GM12872 (cell line): ENCODE data around the gene OR2K2.

Experiments
- TF ChIP-seq, protein P1 (sequence below): IDR thresholded peaks from 3 replicates; pipeline ENCODE4 v1.5.1; 2011; ENCODE audit warnings: low read depth, mild to moderate bottlenecking, low read length, moderate library complexity; ENCODE audit not compliant: insufficient read depth

OR2K2 gene

DNA sequence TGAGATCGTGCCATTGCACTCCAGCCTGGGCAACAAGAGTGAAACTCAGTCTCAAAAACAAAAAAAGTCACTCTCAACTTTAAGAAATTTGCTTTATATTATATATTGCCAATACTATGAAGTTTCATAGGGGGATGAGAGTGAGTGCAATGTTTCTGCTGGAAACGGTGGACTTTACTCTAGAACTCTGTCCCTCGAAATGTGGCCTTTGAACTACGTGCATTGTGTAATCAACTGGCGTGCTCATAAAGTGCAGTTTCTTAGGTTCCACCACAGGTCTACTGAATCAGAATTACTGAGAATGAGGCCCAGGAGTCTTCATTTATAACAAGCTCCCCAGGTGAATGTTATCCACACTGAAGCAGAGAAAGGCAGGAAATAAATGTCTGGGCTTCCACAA, 24.1 kb downstream of the OR2K2 start:
- TF ChIP-seq, protein P1, sequence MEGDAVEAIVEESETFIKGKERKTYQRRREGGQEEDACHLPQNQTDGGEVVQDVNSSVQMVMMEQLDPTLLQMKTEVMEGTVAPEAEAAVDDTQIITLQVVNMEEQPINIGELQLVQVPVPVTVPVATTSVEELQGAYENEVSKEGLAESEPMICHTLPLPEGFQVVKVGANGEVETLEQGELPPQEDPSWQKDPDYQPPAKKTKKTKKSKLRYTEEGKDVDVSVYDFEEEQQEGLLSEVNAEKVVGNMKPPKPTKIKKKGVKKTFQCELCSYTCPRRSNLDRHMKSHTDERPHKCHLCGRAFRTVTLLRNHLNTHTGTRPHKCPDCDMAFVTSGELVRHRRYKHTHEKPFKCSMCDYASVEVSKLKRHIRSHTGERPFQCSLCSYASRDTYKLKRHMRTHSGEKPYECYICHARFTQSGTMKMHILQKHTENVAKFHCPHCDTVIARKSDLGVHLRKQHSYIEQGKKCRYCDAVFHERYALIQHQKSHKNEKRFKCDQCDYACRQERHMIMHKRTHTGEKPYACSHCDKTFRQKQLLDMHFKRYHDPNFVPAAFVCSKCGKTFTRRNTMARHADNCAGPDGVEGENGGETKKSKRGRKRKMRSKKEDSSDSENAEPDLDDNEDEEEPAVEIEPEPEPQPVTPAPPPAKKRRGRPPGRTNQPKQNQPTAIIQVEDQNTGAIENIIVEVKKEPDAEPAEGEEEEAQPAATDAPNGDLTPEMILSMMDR = no peak

DNA sequence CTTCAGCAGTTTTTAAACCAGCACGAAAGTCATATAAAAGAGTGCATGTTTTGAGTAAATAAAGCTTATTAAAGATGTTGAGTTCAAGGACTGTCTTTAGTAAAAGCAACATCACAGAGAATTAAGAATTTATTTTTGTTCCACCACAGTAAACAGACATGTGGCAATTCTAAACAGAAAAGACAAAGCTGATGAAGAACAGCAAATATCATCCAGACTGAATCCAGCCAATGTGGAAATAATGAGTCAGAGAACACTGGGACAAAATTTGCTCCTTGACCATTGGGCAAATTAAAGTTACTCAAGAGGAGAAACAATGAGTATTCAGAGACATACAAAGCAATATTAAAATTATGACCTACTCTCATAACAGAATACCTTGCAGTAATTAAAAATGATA, 28.8 kb downstream of the OR2K2 start:
- TF ChIP-seq, protein P1 = no peak

DNA sequence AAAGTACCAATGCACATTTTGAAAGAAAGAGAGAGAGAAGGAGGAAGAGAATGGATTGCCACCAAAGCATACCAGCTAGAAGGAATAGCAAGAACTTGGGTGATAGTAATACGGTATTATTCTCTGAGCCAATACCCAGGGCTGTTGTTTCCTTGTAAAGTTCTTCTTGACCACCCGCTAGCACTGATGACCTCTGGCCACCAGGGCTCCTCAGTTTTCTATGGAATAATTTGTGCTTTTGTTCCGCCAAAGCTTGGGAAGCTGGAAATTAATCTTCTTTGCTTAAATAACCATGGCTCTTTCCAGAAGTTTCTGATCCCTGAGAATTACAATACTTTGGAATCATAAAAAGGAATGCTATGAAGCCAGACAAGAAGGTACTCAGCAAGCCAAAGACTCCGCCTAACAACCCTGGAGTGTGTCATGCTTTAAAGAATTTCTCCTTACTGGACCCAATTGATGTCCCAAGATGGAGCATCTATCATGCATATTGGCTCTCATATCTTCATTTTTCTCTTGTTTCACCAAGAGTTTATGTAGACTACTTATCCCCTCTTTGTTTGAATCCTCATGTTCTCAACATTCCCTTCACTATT, 29.8 kb downstream of the OR2K2 start:
- TF ChIP-seq, protein P1 = no peak

DNA sequence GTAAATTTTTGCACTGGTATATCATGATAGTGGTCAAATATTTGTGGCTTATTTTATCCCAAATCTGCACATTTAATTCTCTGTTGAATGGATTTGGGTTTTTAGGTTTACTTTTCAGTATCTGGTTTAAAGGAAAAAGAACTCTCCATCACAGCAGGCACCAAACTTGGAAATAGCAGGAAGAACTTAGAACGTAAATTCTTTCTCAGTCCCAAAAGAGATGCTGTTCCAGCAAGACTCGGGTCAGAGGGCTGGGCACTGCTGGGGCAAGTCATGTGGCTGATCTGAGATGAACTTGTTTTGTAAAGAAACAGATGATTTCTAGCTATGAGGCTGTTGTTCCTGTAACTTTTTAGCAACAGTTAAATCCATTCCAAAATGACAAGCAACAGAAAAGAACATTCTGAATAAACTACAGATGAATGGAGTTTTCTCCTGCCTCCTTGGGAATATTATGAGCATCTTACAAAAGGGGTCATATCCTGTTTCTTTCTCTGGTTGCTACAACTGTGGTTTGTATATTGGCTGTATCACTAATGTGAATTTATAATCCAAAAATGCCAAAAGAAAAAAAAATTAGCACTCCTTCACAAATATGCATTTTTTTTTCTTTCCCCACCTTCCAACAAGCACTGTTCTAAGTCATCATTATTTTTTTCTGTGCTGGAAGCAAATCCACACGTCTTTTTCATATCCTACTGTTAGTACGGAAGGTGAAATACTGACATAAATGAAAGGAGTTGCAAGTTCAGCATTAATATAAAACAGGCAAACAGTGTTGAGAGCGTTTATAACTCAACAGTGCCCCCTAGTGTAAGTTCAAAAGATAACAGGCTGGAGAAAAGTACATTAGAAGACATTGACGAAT, 31.1 kb downstream of the OR2K2 start:
- TF ChIP-seq, protein P1 = peak; percentile 59; the same call in 2 of the 3 replicates

DNA sequence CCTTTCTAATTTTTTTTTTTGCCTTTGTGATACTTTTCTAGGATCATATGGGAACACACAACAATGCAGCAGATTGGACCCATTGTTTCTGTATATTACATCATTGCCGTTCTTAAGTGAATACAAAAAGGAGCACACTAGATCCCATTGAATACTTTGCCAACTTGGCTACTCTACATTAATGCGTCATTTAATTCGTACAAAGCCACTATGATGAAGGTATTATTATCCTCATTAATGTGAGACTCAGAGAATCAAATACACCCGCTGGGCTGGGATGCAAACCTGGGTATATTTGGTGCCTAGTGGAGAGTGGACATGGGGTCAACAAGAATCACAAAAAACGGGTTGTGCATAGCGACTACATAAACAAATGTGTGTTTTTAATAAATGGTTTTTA, 31.9 kb downstream of the OR2K2 start:
- TF ChIP-seq, protein P1 = no peak

DNA sequence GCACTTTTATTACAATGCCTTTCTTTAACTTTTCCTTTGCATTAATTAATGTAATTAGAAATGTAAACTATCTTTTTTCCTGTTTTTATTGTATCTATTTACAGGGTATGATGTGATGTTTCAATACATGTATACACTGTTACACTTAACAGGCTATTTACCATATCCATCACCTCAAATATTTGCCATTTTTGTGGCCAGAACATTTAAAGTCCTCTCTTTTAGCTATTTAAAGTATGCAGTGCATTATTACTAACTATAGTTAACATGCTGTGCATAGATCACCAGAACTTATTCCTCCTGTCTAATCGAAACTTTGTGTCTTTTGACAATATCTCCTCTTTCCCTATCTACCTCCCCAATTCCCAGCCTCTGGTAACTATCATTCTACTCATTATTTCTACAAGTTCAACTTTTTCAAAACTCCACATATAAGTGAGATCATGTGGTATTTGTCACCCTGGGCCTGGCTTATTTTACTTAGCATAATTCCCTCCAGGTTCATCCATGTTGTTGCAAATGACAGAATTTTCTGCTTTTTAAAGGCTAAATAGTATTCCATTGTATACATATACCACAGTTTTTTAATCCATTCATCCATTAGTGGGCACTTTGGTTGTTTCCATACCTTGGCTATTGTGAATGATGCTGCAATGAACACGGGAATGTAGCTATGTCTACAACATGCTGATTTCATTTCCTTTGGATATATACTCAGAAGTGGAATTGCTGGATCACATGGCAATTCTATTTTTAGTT, 32.8 kb downstream of the OR2K2 start:
- TF ChIP-seq, protein P1 = no peak
